Measurements from ENCODE around the gene ATP7A. TPM values are rescaled to one million over a fixed set of nuclear protein-coding genes. Genes with fewer than 3 reads are reported as not detected.

The ATP7A gene
- polyA plus RNA-seq, 1 donor from 2014 or later, result 6.2 TPM

DNA sequence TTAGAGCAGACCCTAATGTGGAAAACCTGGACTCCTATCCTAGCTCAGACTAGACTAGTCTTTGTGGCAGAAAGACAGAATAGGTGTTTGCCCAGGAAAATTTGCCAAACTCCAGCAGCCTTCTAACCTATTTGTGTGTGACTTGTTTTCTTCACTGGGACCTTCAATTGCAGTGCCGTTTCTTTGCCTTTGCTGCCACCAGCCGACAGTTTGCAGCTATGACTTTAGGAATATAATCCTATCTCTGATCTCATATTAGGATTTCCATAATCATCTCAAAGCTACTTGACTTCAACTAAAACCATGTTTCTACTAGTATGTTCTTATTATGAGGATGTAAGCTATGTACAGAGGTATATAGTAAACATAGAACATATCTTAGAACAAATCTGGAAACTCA lies 119.2 kb downstream of the ATP7A start:
- H3K9me3 ChIP-seq (ENCODE audit: low read length), result no peaks in the 10 kb centered on the region
- H3K9me2 ChIP-seq (ENCODE audit: insufficient read depth, low read length), result no peaks in the 10 kb centered on the region
- no peak overlapping the region for H3K4me3 ChIP-seq (ENCODE audit: low read length)
- H3K4me2 ChIP-seq (ENCODE audit: low read length), result no peak overlapping the region
- no peak overlapping the region for H3K27ac ChIP-seq (ENCODE audit: low read length)
- no peak overlapping the region for H2AFZ ChIP-seq (ENCODE audit: low read depth, low read length)
- no peaks in the 10 kb centered on the region for H3K79me2 ChIP-seq (replicated peaks; ENCODE audit: insufficient read depth, low read length)
- H3K27me3 ChIP-seq (ENCODE audit: insufficient read depth, low read depth, low read length), result no peaks in the 10 kb centered on the region
- H4K20me1 ChIP-seq (ENCODE audit: insufficient read depth), result no peaks in the 10 kb centered on the region
- H3F3A ChIP-seq (ENCODE audit: insufficient read depth, low read length, poor library complexity, severe bottlenecking), result no peaks in the 10 kb centered on the region
- no peaks in the 10 kb centered on the region for H3K36me3 ChIP-seq (ENCODE audit: insufficient read depth, low read length)
- no peak overlapping the region for H3K9ac ChIP-seq (ENCODE audit: low read length)
- peak; percentile 63 for TF ChIP-seq CTCF (IDR thresholded peaks at IDR 0.05; ENCODE audit: poor library complexity, severe bottlenecking)
- TF ChIP-seq REST (IDR thresholded peaks at IDR 0.05; ENCODE audit: borderline replicate concordance), result no peak
- no peak for TF ChIP-seq POLR2AphosphoS5 (IDR thresholded peaks at IDR 0.05)
- TF ChIP-seq RAD21 (conservative IDR thresholded peaks at IDR 0.05), result peak; percentile 70
- no peak for TF ChIP-seq TAF1 (IDR thresholded peaks at IDR 0.05; ENCODE audit: low read depth)
- TF ChIP-seq SMC3 (conservative IDR thresholded peaks at IDR 0.05; ENCODE audit: poor library complexity), result peak; percentile 69

GRCh38 chrX:78035061-78035460 lies 124.6 kb downstream of the ATP7A start:
- H3K27me3 ChIP-seq (ENCODE audit: insufficient read depth, low read depth, low read length), result no peaks in the 10 kb centered on the region
- no peaks in the 10 kb centered on the region for H3F3A ChIP-seq (ENCODE audit: insufficient read depth, low read length, poor library complexity, severe bottlenecking)
- H3K9ac ChIP-seq (ENCODE audit: low read length), result no peak overlapping the region
- H2AFZ ChIP-seq (ENCODE audit: low read depth, low read length), result no peak overlapping the region
- H3K4me2 ChIP-seq (ENCODE audit: low read length), result no peak overlapping the region
- H3K4me3 ChIP-seq (ENCODE audit: low read length), result no peak overlapping the region
- H3K9me3 ChIP-seq (ENCODE audit: low read length), result no peaks in the 10 kb centered on the region
- TF ChIP-seq TAF1 (IDR thresholded peaks at IDR 0.05; ENCODE audit: low read depth), result no peak
- TF ChIP-seq RAD21 (conservative IDR thresholded peaks at IDR 0.05), result no peak
- TF ChIP-seq EZH2 (IDR thresholded peaks at IDR 0.05; ENCODE audit: borderline replicate concordance, insufficient read depth, low read length, poor library complexity, severe bottlenecking), result no peak
- no peak for TF ChIP-seq MXI1 (conservative IDR thresholded peaks at IDR 0.05; ENCODE audit: poor library complexity, severe bottlenecking)
- TF ChIP-seq REST (IDR thresholded peaks at IDR 0.05; ENCODE audit: borderline replicate concordance), result no peak
- TF ChIP-seq EP300 (conservative IDR thresholded peaks at IDR 0.05; ENCODE audit: poor library complexity, severe bottlenecking), result no peak
- H3K27ac ChIP-seq (ENCODE audit: low read length), result no peak overlapping the region
- H3K79me2 ChIP-seq (replicated peaks; ENCODE audit: insufficient read depth, low read length), result no peaks in the 10 kb centered on the region
- no peaks in the 10 kb centered on the region for H4K20me1 ChIP-seq (ENCODE audit: insufficient read depth)
- H3K9me2 ChIP-seq (ENCODE audit: insufficient read depth, low read length), result no peaks in the 10 kb centered on the region
- H3K36me3 ChIP-seq (ENCODE audit: insufficient read depth, low read length), result no peaks in the 10 kb centered on the region

Data from neural cell (in vitro differentiated cells).